Immature natural killer cell (primary cell): ENCODE measurements around the gene MTMR2. TPM values are rescaled to one million over a fixed set of nuclear protein-coding genes. Genes with fewer than 3 reads are reported as not detected.
"Not testable (repeated sequence)": the region's sequence is repeated elsewhere in the genome, so short reads cannot be mapped to it uniquely, and the experiment has no call there.

ENCODE experiments used
- DNase-seq, 3 donors: peaks; one replicate each; pipeline ENCODE4 v3.0.0; 2022; ENCODE audit warnings: mixed read lengths in 1 of 3
- H3K27ac Mint-ChIP-seq, 6 donors: one replicate each; pipeline ENCODE4 v1.8.0; 2020; ENCODE audit warnings: mixed read lengths in 6 of 6, mild to moderate bottlenecking in 5 of 6, inconsistent platforms in 4 of 6, moderate library complexity in 3 of 6
- H3K27me3 Mint-ChIP-seq, 3 donors: one replicate each; pipeline ENCODE4 v1.8.0; 2020 to 2021; ENCODE audit warnings: low read depth in 3 of 3, mild to moderate bottlenecking in 3 of 3, mixed read lengths in 3 of 3, moderate library complexity in 3 of 3, inconsistent platforms in 1 of 3
- H3K36me3 Mint-ChIP-seq, 3 donors: one replicate each; pipeline ENCODE4 v1.8.0; 2020; ENCODE audit warnings: mixed read lengths in 3 of 3, inconsistent platforms in 2 of 3, mild to moderate bottlenecking in 2 of 3
- H3K4me1 Mint-ChIP-seq, 2 donors: one replicate each; pipeline ENCODE4 v1.8.0; 2020; ENCODE audit warnings: inconsistent platforms in 2 of 2, mild to moderate bottlenecking in 2 of 2, mixed read lengths in 2 of 2, moderate library complexity in 1 of 2
- H3K4me3 Mint-ChIP-seq, 5 donors: one replicate each; pipeline ENCODE4 v1.8.0; 2020; ENCODE audit warnings: mild to moderate bottlenecking in 5 of 5, mixed read lengths in 5 of 5, inconsistent platforms in 3 of 5, moderate library complexity in 3 of 5
- H3K9me3 Mint-ChIP-seq, 6 donors: one replicate each; pipeline ENCODE4 v1.8.0; 2020; ENCODE audit warnings: mild to moderate bottlenecking in 6 of 6, mixed read lengths in 6 of 6, inconsistent platforms in 4 of 6, moderate library complexity in 3 of 6
- polyA plus RNA-seq, 3 donors: library from polyadenylated mRNA; unstranded; fragments of 300-500 nt; fragmentation: Illumina TruSeq; gene quantifications; one replicate each; pipeline ENCODE4 v1.2.3, GENCODE V29; 2021

MTMR2 gene
- polyA plus RNA-seq, 3 donors from 2014 or later: 14.8 to 31.3 (median 25.4) TPM

- H3K4me1 Mint-ChIP-seq: peaks cover 0 to 8% of the 10 kb centered on the region in 2 donors
- H3K27ac Mint-ChIP-seq: no peak overlapping the region
- peaks cover 0 to 6% (median 3%) of the 10 kb centered on the region in 3 donors for H3K36me3 Mint-ChIP-seq
- H3K9me3 Mint-ChIP-seq: no peaks in the 10 kb centered on the region
- H3K27me3 Mint-ChIP-seq: peaks cover 0 to 2% (median 0%) of the 10 kb centered on the region in 3 donors
- no peak for DNase-seq
- no peak overlapping the region for H3K4me3 Mint-ChIP-seq
Measured at GRCh38 chr11:95891423-95892170, 32.3 kb downstream of the MTMR2 start.

- H3K36me3 Mint-ChIP-seq: peaks cover 0 to 10% (median 3%) of the 10 kb centered on the region in 3 donors
- no peak overlapping the region for H3K4me3 Mint-ChIP-seq
- H3K27ac Mint-ChIP-seq: no peak overlapping the region
- no peaks in the 10 kb centered on the region for H3K9me3 Mint-ChIP-seq
- no peak for DNase-seq
- H3K27me3 Mint-ChIP-seq: no peaks in the 10 kb centered on the region
- H3K4me1 Mint-ChIP-seq: peaks cover 0 to 5% of the 10 kb centered on the region in 2 donors
Measured at GRCh38 chr11:95888852-95889251, 35.1 kb downstream of the MTMR2 start.

GRCh38 chr11:95888439-95888838 is 35.5 kb downstream of the MTMR2 start:
- H3K27ac Mint-ChIP-seq: no peak overlapping the region

GRCh38 chr11:95886462-95886861 is 37.4 kb downstream of the MTMR2 start:
- H3K36me3 Mint-ChIP-seq: peaks cover 4 to 14% (median 6%) of the 10 kb centered on the region in 3 donors
- DNase-seq: no peak
- no peak overlapping the region for H3K4me3 Mint-ChIP-seq
- H3K27ac Mint-ChIP-seq: no peak overlapping the region
- H3K27me3 Mint-ChIP-seq: peaks cover 0 to 1% (median 0%) of the 10 kb centered on the region in 3 donors
- peaks cover 0 to 5% of the 10 kb centered on the region in 2 donors for H3K4me1 Mint-ChIP-seq
- no peaks in the 10 kb centered on the region for H3K9me3 Mint-ChIP-seq

More at GRCh38 chr11:95888439-95888838, 35.5 kb downstream of the MTMR2 start:
- H3K36me3 Mint-ChIP-seq: peaks cover 0 to 10% (median 3%) of the 10 kb centered on the region in 3 donors
- H3K9me3 Mint-ChIP-seq: no peaks in the 10 kb centered on the region
- DNase-seq: no peak
- H3K27me3 Mint-ChIP-seq: no peaks in the 10 kb centered on the region
- H3K4me3 Mint-ChIP-seq: no peak overlapping the region
- peaks cover 0 to 5% of the 10 kb centered on the region in 2 donors for H3K4me1 Mint-ChIP-seq

DNA sequence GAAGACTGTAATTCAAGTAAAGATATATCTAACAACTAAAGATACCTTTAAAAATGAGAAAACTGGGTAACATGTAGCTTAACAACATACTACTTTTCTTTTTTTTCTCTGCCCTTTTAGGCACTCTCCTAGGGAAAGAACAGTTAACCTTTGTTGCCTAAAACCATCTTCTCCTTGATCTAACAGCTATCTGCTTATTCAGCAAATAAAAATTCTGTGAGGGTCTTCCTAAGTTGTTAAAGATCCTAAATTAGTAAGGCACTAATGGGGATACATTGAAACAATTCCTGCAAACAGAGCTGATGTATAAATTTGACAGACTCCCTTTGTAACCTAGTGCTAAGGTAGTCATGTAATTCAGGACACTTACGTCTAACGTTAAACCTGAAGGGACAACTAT is 39.1 kb downstream of the MTMR2 start:
- Mint-ChIP-seq H3K9me3 (no peaks in the 10 kb centered on the region), H3K27ac (no peak overlapping the region), H3K4me1 (peaks cover 0 to 5% of the 10 kb centered on the region in 2 donors), H3K36me3 (peaks cover 4 to 14% (median 6%) of the 10 kb centered on the region in 3 donors), H3K27me3 (peaks cover 0 to 1% (median 0%) of the 10 kb centered on the region in 3 donors), H3K4me3 (no peak overlapping the region)
- DNase-seq: no peak

DNA sequence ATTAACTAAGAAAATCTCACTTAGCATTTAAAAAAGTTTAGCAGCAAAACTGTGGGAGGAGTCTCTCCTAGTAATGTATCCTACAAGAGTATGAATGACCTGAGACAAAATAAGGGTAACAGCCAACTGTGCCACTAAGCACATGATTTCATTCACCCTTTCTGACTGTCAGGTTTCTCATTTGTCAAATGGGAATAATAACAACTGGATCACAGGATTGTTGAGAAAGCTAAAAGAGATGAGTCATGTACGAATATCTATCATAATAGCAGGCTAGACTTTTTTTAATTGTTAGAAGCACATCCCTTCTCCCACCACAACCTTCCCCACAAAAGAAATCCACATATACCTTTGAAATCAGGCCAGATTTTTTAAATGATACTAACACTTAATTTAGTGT is 39.5 kb downstream of the MTMR2 start:
- peaks cover 4 to 17% (median 6%) of the 10 kb centered on the region in 3 donors for H3K36me3 Mint-ChIP-seq

GRCh38 chr11:95883381-95883780 is 40.5 kb downstream of the MTMR2 start:
- Mint-ChIP-seq H3K9me3 (no peaks in the 10 kb centered on the region), H3K4me3 (no peak overlapping the region), H3K36me3 (peaks cover 4 to 15% (median 9%) of the 10 kb centered on the region in 3 donors), H3K27me3 (peaks cover 0 to 1% (median 0%) of the 10 kb centered on the region in 3 donors), H3K27ac (no peak overlapping the region), H3K4me1 (peaks cover 0 to 1% of the 10 kb centered on the region in 2 donors)
- DNase-seq: no peak

More for the DNA sequence above, 39.5 kb downstream of the MTMR2 start:
- DNase-seq: no peak
- H3K4me3 Mint-ChIP-seq: no peak overlapping the region
- H3K9me3 Mint-ChIP-seq: no peaks in the 10 kb centered on the region
- peaks cover 0 to 1% (median 0%) of the 10 kb centered on the region in 3 donors for H3K27me3 Mint-ChIP-seq
- H3K27ac Mint-ChIP-seq: no peak overlapping the region
- peaks cover 0 to 5% of the 10 kb centered on the region in 2 donors for H3K4me1 Mint-ChIP-seq

DNA sequence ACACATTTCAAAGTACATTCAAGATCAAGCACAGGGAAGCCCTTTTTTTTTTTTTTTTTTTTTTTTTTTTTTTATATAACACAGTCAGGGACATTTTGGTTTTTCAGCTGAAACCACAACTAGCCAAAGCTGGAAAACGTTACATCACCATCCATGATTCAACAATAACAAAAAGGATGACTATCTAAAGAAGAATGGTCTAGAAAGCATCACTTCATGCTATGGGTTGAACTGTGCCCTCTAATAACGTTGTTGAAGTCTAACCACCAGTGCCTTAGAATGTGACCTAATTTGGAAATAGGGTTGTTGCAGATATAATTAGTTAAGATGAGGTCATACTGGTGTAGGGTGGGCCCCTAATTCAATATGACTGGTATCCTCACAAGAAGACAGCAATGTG is 46.6 kb downstream of the MTMR2 start:
- Mint-ChIP-seq H3K36me3 (peaks cover 7 to 16% (median 10%) of the 10 kb centered on the region in 3 donors), H3K9me3 (no peaks in the 10 kb centered on the region), H3K4me1 (peaks cover 2 to 9% of the 10 kb centered on the region in 2 donors), H3K4me3 (no peak overlapping the region), H3K27me3 (peaks cover 0 to 4% (median 1%) of the 10 kb centered on the region in 3 donors), H3K27ac (no peak overlapping the region)
- DNase-seq: no peak

GRCh38 chr11:95870877-95871276 is 53.0 kb downstream of the MTMR2 start:
- H3K36me3 Mint-ChIP-seq: not testable (repeated sequence)

DNA sequence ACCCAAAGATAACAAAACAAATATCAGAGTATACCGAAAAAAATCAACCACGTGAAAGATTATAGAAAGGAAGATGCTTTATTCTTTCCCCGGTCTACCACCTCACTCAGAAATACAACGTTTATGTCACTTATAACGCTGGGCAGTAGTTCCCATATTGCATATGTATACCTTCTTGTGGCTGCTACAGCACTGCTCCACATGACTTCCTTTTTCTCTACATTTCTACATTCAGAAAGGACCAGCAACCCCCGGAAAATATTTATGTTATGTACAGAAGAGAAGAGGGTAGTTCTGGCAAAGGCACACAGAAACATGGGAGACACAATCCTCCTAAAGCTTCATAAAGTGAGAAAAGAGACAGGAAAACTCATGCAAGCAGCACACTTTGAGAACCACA is 56.8 kb downstream of the MTMR2 start:
- no peak overlapping the region for H3K27ac Mint-ChIP-seq
- H3K4me3 Mint-ChIP-seq: no peak overlapping the region
- no peak for DNase-seq
- H3K27me3 Mint-ChIP-seq: no peaks in the 10 kb centered on the region
- H3K4me1 Mint-ChIP-seq: peaks cover 0 to 8% of the 10 kb centered on the region in 2 donors
- peaks cover 4 to 17% (median 8%) of the 10 kb centered on the region in 3 donors for H3K36me3 Mint-ChIP-seq
- no peaks in the 10 kb centered on the region for H3K9me3 Mint-ChIP-seq

More at GRCh38 chr11:95870877-95871276, 53.0 kb downstream of the MTMR2 start:
- not testable (repeated sequence) for H3K4me1 Mint-ChIP-seq, H3K27ac Mint-ChIP-seq, DNase-seq, H3K27me3 Mint-ChIP-seq, H3K4me3 Mint-ChIP-seq, H3K9me3 Mint-ChIP-seq

DNA sequence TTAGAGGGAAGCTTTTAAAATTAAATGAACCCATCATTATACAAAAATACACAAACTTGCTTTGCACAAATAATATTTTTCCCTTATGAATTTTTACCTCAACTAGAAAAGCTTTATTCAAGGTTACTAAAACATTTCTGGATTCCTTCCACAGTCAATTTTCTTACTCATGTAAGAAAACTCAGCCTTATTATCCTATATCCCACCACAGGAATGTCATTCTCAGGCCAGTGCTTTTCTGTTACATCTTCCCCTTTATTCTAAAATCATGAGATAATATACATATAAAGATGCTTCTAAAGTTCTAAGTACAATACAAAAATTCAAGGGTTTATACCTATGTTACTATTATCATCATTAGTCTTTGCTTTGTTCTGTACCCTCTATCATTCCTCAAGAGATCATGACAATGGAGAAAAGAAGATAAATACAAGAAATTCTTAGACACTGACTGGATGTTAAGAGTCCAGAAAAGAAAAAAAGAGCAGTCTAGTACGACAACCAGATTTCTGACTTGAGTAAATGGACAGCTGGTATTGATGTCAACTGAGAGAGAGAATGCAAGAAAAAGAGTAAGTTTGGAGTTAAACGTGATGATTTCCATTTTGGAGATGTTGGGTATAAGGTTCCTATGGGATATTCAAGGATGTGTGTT is 60.3 kb downstream of the MTMR2 start:
- Mint-ChIP-seq H3K27me3 (no peaks in the 10 kb centered on the region), H3K36me3 (peaks cover 13 to 28% (median 13%) of the 10 kb centered on the region in 3 donors), H3K27ac (no peak overlapping the region)

DNA sequence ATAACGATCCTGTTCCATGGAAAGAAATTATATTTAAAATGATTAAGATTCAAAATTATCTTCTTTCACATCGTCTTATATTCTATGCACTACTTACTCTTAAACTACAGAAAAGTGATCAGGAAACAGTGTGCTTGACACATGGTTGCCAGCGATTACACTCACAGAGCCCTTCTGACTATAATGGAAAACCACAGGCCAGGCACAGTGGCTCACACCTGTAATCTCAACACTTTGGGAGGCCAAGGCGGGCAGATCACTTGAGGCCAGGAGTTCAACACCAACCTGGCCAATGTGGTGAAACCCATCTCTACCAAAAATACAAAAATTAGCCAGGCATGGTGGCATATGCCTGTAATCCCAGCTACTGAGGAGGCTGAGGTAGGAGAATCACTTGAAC is 63.9 kb downstream of the MTMR2 start:
- not testable (repeated sequence) for H3K4me1 Mint-ChIP-seq, H3K4me3 Mint-ChIP-seq, H3K27me3 Mint-ChIP-seq, H3K27ac Mint-ChIP-seq, DNase-seq, H3K9me3 Mint-ChIP-seq
- peaks cover 21 to 47% (median 22%) of the 10 kb centered on the region in 3 donors for H3K36me3 Mint-ChIP-seq

More for the DNA sequence above, 60.3 kb downstream of the MTMR2 start:
- H3K4me1 Mint-ChIP-seq: peaks cover 4 to 17% of the 10 kb centered on the region in 2 donors
- DNase-seq: no peak
- H3K4me3 Mint-ChIP-seq: no peak overlapping the region
- H3K9me3 Mint-ChIP-seq: no peaks in the 10 kb centered on the region

GRCh38 chr11:95854362-95854761 is 69.5 kb downstream of the MTMR2 start:
- H3K9me3 Mint-ChIP-seq, H3K4me1 Mint-ChIP-seq, H3K27ac Mint-ChIP-seq, H3K27me3 Mint-ChIP-seq, H3K4me3 Mint-ChIP-seq, DNase-seq: not testable (repeated sequence)
- peaks cover 9 to 34% (median 10%) of the 10 kb centered on the region in 3 donors for H3K36me3 Mint-ChIP-seq

DNA sequence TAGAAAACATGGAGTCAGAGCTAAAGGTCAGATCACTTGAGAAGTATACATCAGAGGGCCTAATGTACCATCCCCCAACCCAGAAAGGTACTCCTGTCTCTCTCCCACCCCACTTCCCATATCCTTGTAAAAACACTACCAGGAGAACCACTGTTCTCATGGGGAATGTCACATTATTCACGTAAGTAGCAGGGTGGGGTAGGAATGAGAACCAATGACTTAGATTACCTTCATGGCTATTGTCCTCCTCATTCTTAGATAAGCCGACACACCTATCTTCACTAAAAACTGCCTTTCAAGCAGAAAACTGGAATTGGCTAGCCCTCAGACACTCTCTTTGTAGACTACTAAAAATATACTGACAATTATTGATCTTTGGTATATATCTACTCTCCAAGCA is 70.0 kb downstream of the MTMR2 start:
- no peak overlapping the region for H3K4me3 Mint-ChIP-seq
- H3K9me3 Mint-ChIP-seq: no peaks in the 10 kb centered on the region
- H3K4me1 Mint-ChIP-seq: no peaks in the 10 kb centered on the region
- no peak for DNase-seq
- H3K27me3 Mint-ChIP-seq: peaks cover 0 to 1% (median 0%) of the 10 kb centered on the region in 3 donors
- peaks cover 7 to 35% (median 9%) of the 10 kb centered on the region in 3 donors for H3K36me3 Mint-ChIP-seq
- no peak overlapping the region for H3K27ac Mint-ChIP-seq
